ENCODE data around the gene DOCK10.

DOCK10 gene

DNA sequence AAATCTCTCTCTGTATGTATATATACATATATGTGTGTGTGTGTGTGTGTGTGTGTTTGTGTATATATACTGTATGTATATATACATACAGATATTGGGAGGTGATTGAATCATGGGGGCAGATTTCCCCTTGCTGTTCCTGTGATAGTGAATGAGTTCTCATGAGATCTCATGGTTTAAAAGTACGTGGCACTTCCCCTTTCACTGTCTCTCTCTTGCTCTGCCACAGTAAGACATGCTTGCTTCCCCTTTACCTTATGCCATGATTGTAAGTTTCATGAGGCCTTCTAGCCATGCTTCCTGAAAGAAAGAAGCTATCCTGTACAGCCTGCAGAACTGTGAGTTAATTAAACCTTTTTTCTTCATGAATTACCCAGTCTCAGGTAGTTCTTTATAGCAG lies 307.3 kb downstream of the DOCK10 start:
- Mint-ChIP-seq H3K27ac (no peak overlapping the region), H3K36me3 (ENCODE audit: low read depth) (peaks cover 8% of the 10 kb centered on the region), H3K4me1 (no peaks in the 10 kb centered on the region), H3K27me3 (ENCODE audit: low read depth, poor library complexity) (peaks cover 6% of the 10 kb centered on the region), H3K9me3 (peaks cover 43% of the 10 kb centered on the region), H3K4me3 (no peak overlapping the region)
- no peak for DNase-seq
- TF ChIP-seq, protein P1, sequence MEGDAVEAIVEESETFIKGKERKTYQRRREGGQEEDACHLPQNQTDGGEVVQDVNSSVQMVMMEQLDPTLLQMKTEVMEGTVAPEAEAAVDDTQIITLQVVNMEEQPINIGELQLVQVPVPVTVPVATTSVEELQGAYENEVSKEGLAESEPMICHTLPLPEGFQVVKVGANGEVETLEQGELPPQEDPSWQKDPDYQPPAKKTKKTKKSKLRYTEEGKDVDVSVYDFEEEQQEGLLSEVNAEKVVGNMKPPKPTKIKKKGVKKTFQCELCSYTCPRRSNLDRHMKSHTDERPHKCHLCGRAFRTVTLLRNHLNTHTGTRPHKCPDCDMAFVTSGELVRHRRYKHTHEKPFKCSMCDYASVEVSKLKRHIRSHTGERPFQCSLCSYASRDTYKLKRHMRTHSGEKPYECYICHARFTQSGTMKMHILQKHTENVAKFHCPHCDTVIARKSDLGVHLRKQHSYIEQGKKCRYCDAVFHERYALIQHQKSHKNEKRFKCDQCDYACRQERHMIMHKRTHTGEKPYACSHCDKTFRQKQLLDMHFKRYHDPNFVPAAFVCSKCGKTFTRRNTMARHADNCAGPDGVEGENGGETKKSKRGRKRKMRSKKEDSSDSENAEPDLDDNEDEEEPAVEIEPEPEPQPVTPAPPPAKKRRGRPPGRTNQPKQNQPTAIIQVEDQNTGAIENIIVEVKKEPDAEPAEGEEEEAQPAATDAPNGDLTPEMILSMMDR (IDR thresholded peaks at IDR 0.05), result no peak

DNA sequence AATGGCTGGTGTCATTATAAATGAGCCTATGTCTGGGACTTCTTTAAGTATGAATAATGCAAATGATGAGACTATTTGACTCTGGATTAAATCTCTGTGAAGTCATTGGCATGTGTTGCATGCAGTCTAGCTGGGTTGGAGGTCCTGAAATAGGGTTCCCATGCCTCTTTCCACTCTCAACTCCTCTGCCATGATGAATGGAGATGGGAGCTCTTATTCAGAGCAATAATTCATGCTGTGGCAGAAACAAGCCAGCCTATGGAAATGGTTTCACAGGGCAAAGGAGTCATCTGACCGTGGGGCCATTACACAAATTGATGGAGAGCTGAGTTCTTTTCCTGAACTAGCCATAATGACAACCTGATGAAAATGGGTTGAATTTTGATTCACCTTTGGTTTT lies 310.6 kb downstream of the DOCK10 start:
- Mint-ChIP-seq H3K9me3 (peaks cover 48% of the 10 kb centered on the region), H3K4me1 (no peaks in the 10 kb centered on the region), H3K4me3 (no peak overlapping the region), H3K27ac (no peak overlapping the region), H3K36me3 (ENCODE audit: low read depth) (no peaks in the 10 kb centered on the region), H3K27me3 (ENCODE audit: low read depth, poor library complexity) (peaks cover 3% of the 10 kb centered on the region)
- DNase-seq, result no peak
- TF ChIP-seq, protein P1 (IDR thresholded peaks at IDR 0.05), result no peak

- DNase-seq, result no peak
- peaks cover 30% of the 10 kb centered on the region for H3K9me3 Mint-ChIP-seq
- no peaks in the 10 kb centered on the region for H3K4me1 Mint-ChIP-seq
- no peak overlapping the region for H3K4me3 Mint-ChIP-seq
- H3K36me3 Mint-ChIP-seq (ENCODE audit: low read depth), result no peaks in the 10 kb centered on the region
- no peak overlapping the region for H3K27ac Mint-ChIP-seq
- peaks cover 3% of the 10 kb centered on the region for H3K27me3 Mint-ChIP-seq (ENCODE audit: low read depth, poor library complexity)
- TF ChIP-seq, protein P1 (IDR thresholded peaks at IDR 0.05), result no peak
Observed at GRCh38 chr2:224729435-224729834, 312.8 kb downstream of the DOCK10 start.

- TF ChIP-seq, protein P1 (IDR thresholded peaks at IDR 0.05), result no peak
- Mint-ChIP-seq H3K4me3 (no peak overlapping the region), H3K9me3 (peaks cover 26% of the 10 kb centered on the region), H3K36me3 (ENCODE audit: low read depth) (no peaks in the 10 kb centered on the region), H3K27ac (no peak overlapping the region), H3K4me1 (no peaks in the 10 kb centered on the region), H3K27me3 (ENCODE audit: low read depth, poor library complexity) (no peaks in the 10 kb centered on the region)
- DNase-seq, result no peak
Observed at GRCh38 chr2:224724331-224724730, 317.9 kb downstream of the DOCK10 start.

DNA sequence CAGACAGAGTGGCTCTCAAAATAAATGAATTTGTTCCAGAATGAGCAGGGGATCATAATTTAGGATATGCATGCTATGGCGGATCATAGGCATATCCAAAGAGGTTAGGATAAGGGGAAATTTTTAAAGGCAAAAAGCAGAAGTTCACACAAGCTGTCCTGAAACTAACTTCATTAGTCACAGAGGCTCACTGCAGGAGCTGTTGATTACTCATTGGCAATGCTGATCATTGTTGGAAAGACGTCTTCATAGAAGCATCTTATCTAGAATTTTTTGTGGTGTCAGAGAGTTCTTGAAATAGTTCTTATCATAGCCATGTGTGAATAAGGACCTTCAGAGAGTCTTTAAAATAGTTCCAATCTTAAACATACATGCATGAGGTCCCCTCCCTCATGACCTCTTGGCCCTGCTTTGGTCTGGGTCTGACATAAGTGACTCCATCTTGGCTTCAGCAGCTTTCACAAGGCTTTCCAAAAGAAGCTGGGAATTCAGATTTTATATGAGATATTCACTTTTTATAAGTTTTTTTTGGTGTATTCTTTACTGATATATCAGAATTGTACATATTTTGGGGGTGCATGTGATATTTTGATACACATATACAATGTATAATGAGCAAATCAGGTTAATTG lies 318.6 kb downstream of the DOCK10 start:
- no peak for DNase-seq
- H3K36me3 Mint-ChIP-seq (ENCODE audit: low read depth), result no peaks in the 10 kb centered on the region
- no peaks in the 10 kb centered on the region for H3K27me3 Mint-ChIP-seq (ENCODE audit: low read depth, poor library complexity)

GRCh38 chr2:224722770-224723169 lies 319.5 kb downstream of the DOCK10 start:
- no peak overlapping the region for H3K4me3 Mint-ChIP-seq
- TF ChIP-seq, protein P1 (IDR thresholded peaks at IDR 0.05), result no peak
- no peak overlapping the region for H3K27ac Mint-ChIP-seq
- no peaks in the 10 kb centered on the region for H3K36me3 Mint-ChIP-seq (ENCODE audit: low read depth)
- H3K9me3 Mint-ChIP-seq, result peaks cover 15% of the 10 kb centered on the region
- H3K27me3 Mint-ChIP-seq (ENCODE audit: low read depth, poor library complexity), result no peaks in the 10 kb centered on the region
- no peak for DNase-seq
- no peaks in the 10 kb centered on the region for H3K4me1 Mint-ChIP-seq

More for the DNA sequence above, 318.6 kb downstream of the DOCK10 start:
- Mint-ChIP-seq H3K4me1 (no peaks in the 10 kb centered on the region), H3K9me3 (peaks cover 21% of the 10 kb centered on the region), H3K4me3 (no peak overlapping the region), H3K27ac (no peak overlapping the region)
- TF ChIP-seq, protein P1 (IDR thresholded peaks at IDR 0.05), result no peak

Measured in nephron progenitor cell (in vitro differentiated cells).